Panc1 (cell line): ENCODE results near the gene CDH8. TPM values are rescaled to one million over a fixed set of nuclear protein-coding genes. Genes with fewer than 3 reads are reported as not detected.

Experiments
- ATAC-seq: fragments of 200-7000 bp; cut with Tn5 transposase; 2 replicates; pipeline ENCODE4 v1.9.1; 2020; ENCODE audit warnings: mild to moderate bottlenecking, moderate library complexity
- BruUV-seq: library from RNA; stranded (reverse); fragments of 400-500 nt; replicated peaks from 2 replicates; lab custom pipeline; 2021; lab: Mats Ljungman, UMichigan
- CTCF ChIA-PET: fragments of 300-600 bp; sonication (Branson Sonifier 250); formaldehyde crosslinking; loops from one replicate; lab custom pipeline; 2022; ENCODE audit warnings: antibody characterized with exemption; lab: Charles Lee
- POLR2A ChIA-PET: fragments of 300-600 bp; sonication (Branson Sonifier 250); formaldehyde crosslinking; loops from one replicate; lab custom pipeline; 2022; ENCODE audit warnings: antibody characterized with exemption; lab: Charles Lee
- DNase-seq: peaks from one replicate; pipeline ENCODE4 v3.0.0-alpha.2; 2010; ENCODE audit warnings: low read depth, low spot score
- H3K27ac ChIP-seq: 2 replicates; pipeline ENCODE4 v1.5.1; 2011; ENCODE audit warnings: mild to moderate bottlenecking, low read length, inconsistent platforms
- H3K27me3 ChIP-seq: fragments of 200-500 bp; sonication (Bioruptor generic); 2 replicates; pipeline ENCODE4 v1.6.0; 2014; ENCODE audit warnings: low read length, inconsistent platforms; ENCODE audit not compliant: control insufficient read depth, insufficient read depth
- H3K36me3 ChIP-seq: fragments of 200-500 bp; sonication (Bioruptor generic); 2 replicates; pipeline ENCODE4 v1.5.1; 2014; ENCODE audit warnings: inconsistent platforms, mild to moderate bottlenecking, low read length, moderate library complexity; ENCODE audit not compliant: control insufficient read depth, insufficient read depth
- H3K4me1 ChIP-seq: 2 replicates; pipeline ENCODE4 v1.5.1; 2011; ENCODE audit warnings: inconsistent platforms, mild to moderate bottlenecking, low read length, moderate library complexity; ENCODE audit not compliant: control insufficient read depth, insufficient read depth
- H3K4me3 ChIP-seq, 2 experiments: 2 replicates each; pipeline ENCODE4 v1.5.1; 2011 to 2012; ENCODE audit warnings: low read depth in 2 of 2, low read length in 2 of 2, mild to moderate bottlenecking in 2 of 2, inconsistent platforms in 1 of 2, moderate library complexity in 1 of 2
- H3K9me3 ChIP-seq: fragments of 200-500 bp; sonication (Bioruptor generic); 2 replicates; pipeline ENCODE4 v1.5.1; 2014; ENCODE audit warnings: low read depth, mild to moderate bottlenecking, inconsistent platforms, low read length, moderate library complexity; ENCODE audit not compliant: control insufficient read depth, insufficient read depth
- CTCF ChIP-seq: fragments of 450-650 bp; IDR thresholded peaks from 2 replicates; pipeline ENCODE4 v1.5.1; 2017; ENCODE audit warnings: mild to moderate bottlenecking
- POLR2AphosphoS5 ChIP-seq: IDR thresholded peaks from 2 replicates; pipeline ENCODE4 v1.6.1; 2012; ENCODE audit warnings: mild to moderate bottlenecking, low read depth, low read length, moderate library complexity
- REST ChIP-seq, 2 experiments: IDR thresholded peaks; 2 replicates each; pipeline ENCODE4 v1.6.1; 2011 to 2012; ENCODE audit warnings: low read depth in 2 of 2, control low read depth in 1 of 2, low read length in 1 of 2, mild to moderate bottlenecking in 1 of 2, moderate library complexity in 1 of 2; ENCODE audit not compliant: insufficient read depth in 1 of 2
- SIN3A ChIP-seq: IDR thresholded peaks from 2 replicates; pipeline ENCODE4 v1.6.1; 2012; ENCODE audit warnings: low read depth, mild to moderate bottlenecking, low read length, moderate library complexity, borderline replicate concordance; ENCODE audit not compliant: insufficient read depth
- TCF7L2 ChIP-seq: IDR thresholded peaks from 2 replicates; pipeline ENCODE4 v1.6.1; 2011; ENCODE audit warnings: mild to moderate bottlenecking, low read depth, low read length, inconsistent platforms
- in situ Hi-C: cut with HindIII; loops from 2 replicates; pipeline ENCODE4 v1.10.0; 2016; ENCODE audit warnings: low sequenced_read_pairs, low pct_unique_long_range_greater_than_20kb
- intact Hi-C: fragments of 100-400 bp; cut with micrococcal nuclease; formaldehyde crosslinking; loops from one replicate; pipeline ENCODE4 v1.10.0; 2022; ENCODE audit not compliant: unreplicated experiment
- total RNA-seq: library from RNA; stranded (reverse); gene quantifications from one replicate; pipeline ENCODE4 v1.2.1, GENCODE V29; 2021; ENCODE audit not compliant: unreplicated experiment

CDH8 gene
- total RNA-seq, 1 experiment from 2014 or later, result 0.21 TPM

GRCh38 chr16:61901689-61902088 is 134.5 kb downstream of the CDH8 start:
- ChIA-PET CTCF (no interaction called here), POLR2A (no interaction called here)
- ATAC-seq (no peak), DNase-seq (no peak)
- Histone ChIP-seq H3K27me3 (no peaks in the 10 kb centered on the region), H3K9me3 (no peaks in the 10 kb centered on the region), H3K27ac (no peak overlapping the region), H3K4me1 (no peaks in the 10 kb centered on the region), H3K4me3 (no peak overlapping the region), H3K36me3 (no peaks in the 10 kb centered on the region)
- BruUV-seq, result no TSS peak
- no peak for TF ChIP-seq CTCF
- no peak for TF ChIP-seq SIN3A
- no peak for TF ChIP-seq REST (IDR thresholded peaks at IDR 0.05; ENCODE audit: insufficient read depth in 1 of 2, low read depth in 2 of 2, low read length in 1 of 2)
- no peak for TF ChIP-seq POLR2AphosphoS5
- no peak for TF ChIP-seq TCF7L2
- intact Hi-C loops, result no loop called here
- in situ Hi-C loops, result no loop called here

- H3K36me3 ChIP-seq, result no peaks in the 10 kb centered on the region
- H3K9me3 ChIP-seq, result no peaks in the 10 kb centered on the region
- no peak overlapping the region for H3K27ac ChIP-seq
- ATAC-seq, result no peak
- in situ Hi-C loops (no loop called here), intact Hi-C loops (no loop called here)
- H3K27me3 ChIP-seq, result no peaks in the 10 kb centered on the region
- TF ChIP-seq TCF7L2 (no peak), CTCF (no peak), REST (IDR thresholded peaks at IDR 0.05; ENCODE audit: insufficient read depth in 1 of 2, low read depth in 2 of 2, low read length in 1 of 2) (no peak)
- ChIA-PET CTCF (no interaction called here), POLR2A (no interaction called here)
- DNase-seq, result no peak
- no peak overlapping the region for H3K4me3 ChIP-seq
- H3K4me1 ChIP-seq, result no peaks in the 10 kb centered on the region
- BruUV-seq, result no TSS peak
Observed at GRCh38 chr16:61900482-61900881, 135.8 kb downstream of the CDH8 start.
